ENCODE results near the gene SPON1.

- TF ChIP-seq EZH2phosphoT487 (IDR thresholded peaks at IDR 0.05; ENCODE audit: unreplicated experiment), result no peak
- TF ChIP-seq CTCF (conservative IDR thresholded peaks at IDR 0.05; ENCODE audit: low read depth in 2 of 2), result no peak
- TF ChIP-seq POLR2AphosphoS5 (IDR thresholded peaks at IDR 0.05; ENCODE audit: low read depth), result no peak
- TF ChIP-seq REST (IDR thresholded peaks at IDR 0.05; ENCODE audit: unreplicated experiment), result no peak
- TF ChIP-seq EZH2 (IDR thresholded peaks at IDR 0.05; ENCODE audit: low read depth, unreplicated experiment), result no peak
- TF ChIP-seq CREB1 (CRISPR knock-in tag; IDR thresholded peaks at IDR 0.05; ENCODE audit: low read depth), result no peak
- no peak for TF ChIP-seq ZNF331 (CRISPR knock-in tag; IDR thresholded peaks at IDR 0.05; ENCODE audit: low read depth)
- no peak for TF ChIP-seq ETS1 (IDR thresholded peaks at IDR 0.05)
- no peak for TF ChIP-seq ZNF114 (CRISPR knock-in tag; IDR thresholded peaks at IDR 0.05)
- no peak for TF ChIP-seq JUNB (IDR thresholded peaks at IDR 0.05; ENCODE audit: unreplicated experiment)
Measured at GRCh38 chr11:14189874-14190273, 227.4 kb downstream of the SPON1 start.
